Measurements from ENCODE around the gene PLCG2.
A peak's percentile ranks its signal among the peaks of the same experiment; 100 is the strongest.

- TF ChIP-seq CTCF (IDR thresholded peaks at IDR 0.05; ENCODE audit: poor library complexity) (no peak), EZH2 (IDR thresholded peaks at IDR 0.05; ENCODE audit: borderline replicate concordance) (peak; percentile 70)
These were observed 637 bp downstream of the PLCG2 start for GRCh38 chr16:81779536-81780320.
